Dendritic cell treated with granulocyte-macrophage colony-stimulating factor and Interleukin-4, amounts not matched to agents 40 ng/mL and 50 ng/mL, for 4 days (primary cell): ENCODE measurements around the gene KLF6.
A peak's percentile ranks its signal among the peaks of the same experiment; 100 is the strongest.

Experiments
- H3K27ac Mint-ChIP-seq: one replicate; pipeline ENCODE4 v1.8.0; 2022; ENCODE audit warnings: mild to moderate bottlenecking, mixed read lengths
- H3K27me3 Mint-ChIP-seq: one replicate; pipeline ENCODE4 v1.8.0; 2022; ENCODE audit warnings: mild to moderate bottlenecking, mixed read lengths
- H3K36me3 Mint-ChIP-seq: one replicate; pipeline ENCODE4 v1.8.0; 2022; ENCODE audit warnings: low read depth, mixed read lengths
- H3K4me1 Mint-ChIP-seq: one replicate; pipeline ENCODE4 v1.8.0; 2022; ENCODE audit warnings: low read depth, mixed read lengths
- H3K4me3 Mint-ChIP-seq: one replicate; pipeline ENCODE4 v1.8.0; 2022; ENCODE audit warnings: mild to moderate bottlenecking, moderate library complexity, mixed read lengths
- H3K9me3 Mint-ChIP-seq: one replicate; pipeline ENCODE4 v1.8.0; 2022; ENCODE audit warnings: mixed read lengths
- intact Hi-C: fragments of 100-400 bp; cut with micrococcal nuclease; formaldehyde crosslinking; loops from one replicate; pipeline ENCODE4 v1.15.0; 2022

Gene KLF6

DNA sequence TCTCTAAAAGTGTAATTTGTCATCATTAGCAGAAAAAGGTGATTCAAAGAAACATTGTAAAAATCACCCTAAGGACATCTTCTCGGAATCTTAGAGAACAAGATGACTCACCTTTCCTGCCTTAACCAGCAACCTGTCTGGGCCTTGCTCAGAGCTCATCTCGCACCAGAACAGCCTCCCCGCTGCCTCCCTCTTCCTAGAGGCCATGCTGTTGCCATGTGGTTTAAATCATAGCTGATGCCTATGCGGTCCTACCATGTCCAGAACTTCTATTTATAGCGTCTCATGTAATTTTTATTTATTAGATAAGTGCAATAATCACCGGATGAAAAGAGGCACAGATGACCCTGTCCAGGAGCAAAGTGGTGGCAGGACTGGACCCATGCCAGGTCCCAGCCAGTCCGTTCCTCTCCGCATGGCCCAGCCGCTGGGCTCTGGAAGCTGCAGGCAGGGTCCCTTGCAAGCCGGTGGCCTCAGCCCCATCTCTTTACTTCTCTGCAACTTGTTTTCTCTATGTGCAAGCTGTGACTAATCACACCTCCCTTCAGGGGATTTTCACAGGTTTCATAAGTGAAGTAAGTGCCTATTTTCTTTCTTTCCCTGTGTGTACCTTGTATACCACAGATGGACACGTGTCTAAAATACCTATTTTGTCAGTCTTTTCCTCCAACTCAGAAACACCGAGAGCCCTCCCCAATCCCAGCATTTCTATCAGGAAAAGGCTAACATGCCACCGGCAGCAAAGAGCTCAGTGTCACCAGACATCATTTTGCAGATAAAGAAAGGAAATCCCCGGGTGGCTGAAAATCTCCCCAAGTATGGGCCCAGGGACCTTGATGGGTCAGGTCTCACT is 27.1 kb downstream of the KLF6 start:
- Mint-ChIP-seq H3K27me3 (no peaks in the 10 kb centered on the region), H3K36me3 (no peaks in the 10 kb centered on the region), H3K4me1 (peaks cover 72% of the 10 kb centered on the region), H3K27ac (peak overlapping the region; percentile 93), H3K4me3 (no peak overlapping the region), H3K9me3 (peaks cover 8% of the 10 kb centered on the region)
- intact Hi-C loops: no loop called here

DNA sequence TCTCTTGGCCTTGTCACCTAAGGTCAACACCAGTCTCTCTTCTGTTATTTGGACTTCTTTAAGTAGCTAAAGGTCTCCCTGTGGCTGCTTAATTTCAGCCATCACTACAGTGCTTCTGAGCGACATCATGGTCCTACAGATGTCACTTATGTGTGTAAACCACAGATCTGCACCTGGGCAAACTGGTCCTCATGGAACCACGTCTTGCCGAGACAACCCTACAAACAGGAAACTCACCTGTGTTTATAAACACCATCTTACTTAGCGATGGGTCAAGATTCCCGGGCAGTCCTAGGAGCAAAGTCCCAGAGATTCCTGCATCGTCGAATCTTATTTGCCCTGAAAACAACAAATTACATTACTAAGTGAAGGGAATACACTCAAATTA is 27.8 kb downstream of the KLF6 start:
- intact Hi-C loops: no loop called here
- H3K27ac Mint-ChIP-seq: no peak overlapping the region
- H3K36me3 Mint-ChIP-seq: no peaks in the 10 kb centered on the region
- H3K4me1 Mint-ChIP-seq: peaks cover 65% of the 10 kb centered on the region
- no peak overlapping the region for H3K4me3 Mint-ChIP-seq
- H3K9me3 Mint-ChIP-seq: peaks cover 8% of the 10 kb centered on the region
- H3K27me3 Mint-ChIP-seq: no peaks in the 10 kb centered on the region

DNA sequence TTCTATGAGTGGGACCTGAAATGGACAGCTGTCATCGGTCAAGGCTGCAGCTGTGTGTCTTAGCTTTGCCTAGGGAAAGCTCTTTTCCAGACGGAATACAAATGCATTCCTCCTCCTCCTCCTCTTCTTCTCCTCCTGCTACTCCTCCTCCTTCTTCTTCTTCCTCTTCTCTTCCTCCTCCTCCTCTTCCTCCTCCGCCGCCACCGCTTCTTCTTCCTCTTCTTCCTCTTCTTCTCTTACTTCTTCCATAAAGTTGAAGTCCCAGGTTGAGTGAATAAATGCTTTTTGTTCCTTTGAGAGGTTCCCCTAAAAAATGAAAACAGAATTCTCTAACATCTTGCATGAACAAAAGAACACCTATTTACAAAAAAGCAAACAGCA is 28.7 kb downstream of the KLF6 start:
- H3K4me3 Mint-ChIP-seq: no peak overlapping the region
- H3K9me3 Mint-ChIP-seq: peaks cover 8% of the 10 kb centered on the region
- no peaks in the 10 kb centered on the region for H3K27me3 Mint-ChIP-seq
- peaks cover 57% of the 10 kb centered on the region for H3K4me1 Mint-ChIP-seq
- no peaks in the 10 kb centered on the region for H3K36me3 Mint-ChIP-seq
- intact Hi-C loops: no loop called here
- H3K27ac Mint-ChIP-seq: no peak overlapping the region

DNA sequence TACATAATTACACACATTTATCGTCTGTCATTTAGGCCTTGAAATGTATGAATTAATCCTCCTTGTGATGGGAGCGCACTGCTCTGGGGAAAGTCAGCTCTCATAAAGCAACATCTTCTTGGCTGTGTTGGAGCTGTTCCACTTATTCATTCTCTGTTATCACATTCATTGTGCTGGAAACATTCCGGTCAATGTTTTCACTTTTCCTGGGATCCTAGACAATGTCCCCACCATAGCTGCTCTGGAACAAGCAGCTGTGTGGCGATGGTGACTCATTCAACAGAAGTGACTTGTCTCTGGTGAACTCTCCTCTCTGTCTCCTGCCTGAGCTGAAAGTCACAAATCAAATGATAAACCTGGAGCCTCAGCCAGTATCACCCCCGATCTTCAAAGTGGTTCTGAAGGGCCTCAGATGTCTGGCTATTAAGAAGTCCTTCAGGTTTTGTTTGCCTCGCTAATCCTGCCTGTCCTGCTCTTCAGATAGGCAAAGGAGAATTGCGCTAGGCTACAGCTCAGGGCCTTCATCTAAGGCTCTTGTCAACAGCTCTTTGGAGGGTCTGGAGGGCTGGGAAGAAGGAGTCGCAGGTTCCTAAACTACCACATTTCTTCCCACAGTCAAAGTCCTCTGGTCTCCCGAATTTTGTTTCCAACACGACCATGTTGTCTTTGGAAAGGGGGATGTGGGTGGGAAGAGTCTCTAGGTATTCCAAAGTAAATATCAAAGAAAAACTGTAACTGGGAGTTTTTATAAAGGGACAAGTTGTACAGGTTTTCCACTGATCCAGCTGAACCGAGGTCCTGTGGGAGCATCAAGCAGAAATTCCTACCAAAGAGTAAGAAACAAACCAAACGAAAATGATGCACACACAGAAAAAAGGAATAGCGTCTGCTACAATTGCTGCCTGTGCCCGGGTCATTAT is 29.3 kb downstream of the KLF6 start:
- no peak overlapping the region for H3K4me3 Mint-ChIP-seq
- H3K4me1 Mint-ChIP-seq: peaks cover 55% of the 10 kb centered on the region
- no peaks in the 10 kb centered on the region for H3K27me3 Mint-ChIP-seq
- intact Hi-C loops: no loop called here
- peak overlapping the region; percentile 43 for H3K27ac Mint-ChIP-seq
- H3K36me3 Mint-ChIP-seq: no peaks in the 10 kb centered on the region
- peaks cover 4% of the 10 kb centered on the region for H3K9me3 Mint-ChIP-seq

DNA sequence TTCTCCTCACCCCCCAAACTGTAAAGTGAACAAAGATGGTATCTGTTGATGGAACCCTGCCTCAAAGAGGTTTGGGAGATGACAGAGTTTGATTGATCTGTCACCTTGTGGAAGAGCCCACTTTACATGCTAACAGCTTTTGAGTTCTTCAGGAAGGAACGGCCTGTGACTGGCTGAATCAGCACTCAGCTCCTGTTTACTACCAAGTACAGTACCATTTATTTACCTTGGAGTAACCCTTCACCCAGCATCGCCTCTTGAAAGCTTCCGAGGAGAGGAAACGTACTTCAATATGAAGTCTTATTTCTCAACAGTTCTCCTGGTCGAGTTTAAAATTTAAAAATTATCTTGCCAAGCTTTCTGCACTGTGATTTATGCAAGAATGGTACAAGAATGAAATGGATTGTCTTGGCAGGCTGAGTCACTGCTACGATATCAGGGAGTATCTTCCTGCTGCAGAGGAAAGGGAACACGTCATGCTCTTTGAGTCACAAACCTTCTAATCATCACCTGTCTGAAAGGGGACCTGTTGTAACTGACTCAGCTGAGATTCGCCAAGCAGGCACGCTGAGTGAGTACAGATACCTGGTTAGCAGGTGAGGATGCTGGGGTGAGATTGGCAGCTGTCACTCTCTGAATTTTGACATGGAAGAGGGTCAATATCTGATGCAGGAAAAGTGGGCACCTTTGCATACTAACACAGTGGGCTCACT is 30.1 kb downstream of the KLF6 start:
- intact Hi-C loops: no loop called here
- no peaks in the 10 kb centered on the region for H3K36me3 Mint-ChIP-seq
- H3K4me1 Mint-ChIP-seq: peaks cover 55% of the 10 kb centered on the region
- no peak overlapping the region for H3K4me3 Mint-ChIP-seq
- peak overlapping the region; percentile 43 for H3K27ac Mint-ChIP-seq
- H3K9me3 Mint-ChIP-seq: no peaks in the 10 kb centered on the region
- H3K27me3 Mint-ChIP-seq: no peaks in the 10 kb centered on the region

DNA sequence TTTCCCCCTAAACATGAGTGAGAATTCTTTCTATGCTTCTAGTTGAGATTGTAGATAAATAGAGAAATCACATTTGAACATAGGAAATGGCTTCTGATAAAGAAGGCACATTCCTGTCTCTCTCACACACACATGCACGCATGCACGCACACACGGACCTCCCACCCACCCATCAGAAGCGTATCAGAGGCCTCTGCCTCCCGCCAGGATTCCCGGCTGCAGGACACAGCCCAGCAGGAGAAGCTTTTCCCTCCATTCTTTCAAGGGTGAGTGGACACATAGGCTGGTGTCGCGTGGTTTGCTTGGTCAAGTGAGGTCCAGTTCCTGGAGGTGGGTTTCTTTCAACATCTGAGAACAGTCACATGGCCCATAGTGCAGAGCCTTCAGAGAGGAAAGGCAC is 34.2 kb downstream of the KLF6 start:
- no peak overlapping the region for H3K4me3 Mint-ChIP-seq
- intact Hi-C loops: no loop called here

DNA sequence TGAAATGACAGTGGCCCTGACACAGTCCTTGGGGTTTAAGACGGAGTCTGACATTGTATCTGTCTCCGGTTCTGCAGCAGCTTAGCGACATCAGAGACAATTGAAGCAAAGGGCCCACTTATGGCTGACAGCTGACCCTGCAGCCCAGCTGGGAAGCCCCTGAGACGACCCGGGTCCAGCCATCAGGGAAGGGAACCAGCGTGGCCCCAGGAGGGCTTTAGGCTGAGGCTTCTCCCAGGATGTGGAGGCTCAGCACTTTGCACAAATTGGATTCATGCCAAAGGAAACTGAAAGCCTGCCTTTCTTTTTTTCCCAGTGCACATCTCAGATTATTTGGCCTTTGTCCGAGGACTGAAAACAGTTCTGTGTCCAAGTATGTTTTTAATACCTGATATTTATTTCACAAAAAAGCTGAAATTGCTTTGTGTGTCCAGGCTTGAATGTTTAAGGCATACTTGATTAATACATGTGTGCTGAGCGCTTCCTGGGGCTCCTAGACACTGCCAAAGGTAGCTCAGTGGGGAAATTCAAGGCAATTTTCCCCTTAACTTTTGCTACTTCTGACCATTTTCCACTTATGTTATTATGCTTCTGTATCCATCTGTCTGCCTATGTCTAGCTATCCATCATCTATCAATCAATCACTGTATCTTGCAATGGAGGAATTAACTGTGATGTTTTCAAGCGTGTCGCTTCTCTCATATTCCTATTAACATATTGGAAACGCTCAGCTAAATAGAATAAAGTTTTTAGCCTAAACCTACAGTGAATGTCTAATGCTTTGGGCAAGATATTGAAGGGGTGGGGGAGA is 34.8 kb downstream of the KLF6 start:
- H3K36me3 Mint-ChIP-seq: no peaks in the 10 kb centered on the region
- intact Hi-C loops: no loop called here
- H3K27me3 Mint-ChIP-seq: peaks cover 4% of the 10 kb centered on the region
- H3K9me3 Mint-ChIP-seq: no peaks in the 10 kb centered on the region
- H3K27ac Mint-ChIP-seq: peak overlapping the region; percentile 81
- peak overlapping the region; percentile 52 for H3K4me3 Mint-ChIP-seq
- H3K4me1 Mint-ChIP-seq: peaks cover 38% of the 10 kb centered on the region

More for the DNA sequence above, 34.2 kb downstream of the KLF6 start:
- H3K4me1 Mint-ChIP-seq: peaks cover 39% of the 10 kb centered on the region
- H3K9me3 Mint-ChIP-seq: no peaks in the 10 kb centered on the region
- no peak overlapping the region for H3K27ac Mint-ChIP-seq
- H3K27me3 Mint-ChIP-seq: peaks cover 4% of the 10 kb centered on the region
- no peaks in the 10 kb centered on the region for H3K36me3 Mint-ChIP-seq

DNA sequence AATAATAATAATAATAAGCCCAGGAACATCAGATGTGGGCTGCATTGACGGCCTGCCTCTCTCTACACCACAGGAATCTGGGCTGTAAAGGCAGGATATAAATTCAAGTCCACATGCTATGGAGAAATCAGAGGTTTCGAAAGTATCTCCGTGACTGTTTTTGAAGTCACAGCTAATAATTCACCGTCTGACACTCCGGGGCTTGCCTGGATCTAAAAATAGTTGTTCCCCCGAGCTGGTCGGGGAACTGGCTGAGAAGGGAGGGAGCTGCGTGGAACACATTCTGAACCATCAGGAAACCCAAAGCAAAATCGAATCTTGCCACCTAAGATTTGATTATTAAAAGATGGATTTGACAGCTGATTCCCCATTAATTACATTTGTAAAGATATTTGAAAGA is 35.4 kb downstream of the KLF6 start:
- H3K4me1 Mint-ChIP-seq: peaks cover 33% of the 10 kb centered on the region
- H3K36me3 Mint-ChIP-seq: no peaks in the 10 kb centered on the region
- peak overlapping the region; percentile 52 for H3K4me3 Mint-ChIP-seq
- H3K27ac Mint-ChIP-seq: peak overlapping the region; percentile 81
- H3K27me3 Mint-ChIP-seq: peaks cover 4% of the 10 kb centered on the region
- H3K9me3 Mint-ChIP-seq: no peaks in the 10 kb centered on the region
- intact Hi-C loops: no loop called here

DNA sequence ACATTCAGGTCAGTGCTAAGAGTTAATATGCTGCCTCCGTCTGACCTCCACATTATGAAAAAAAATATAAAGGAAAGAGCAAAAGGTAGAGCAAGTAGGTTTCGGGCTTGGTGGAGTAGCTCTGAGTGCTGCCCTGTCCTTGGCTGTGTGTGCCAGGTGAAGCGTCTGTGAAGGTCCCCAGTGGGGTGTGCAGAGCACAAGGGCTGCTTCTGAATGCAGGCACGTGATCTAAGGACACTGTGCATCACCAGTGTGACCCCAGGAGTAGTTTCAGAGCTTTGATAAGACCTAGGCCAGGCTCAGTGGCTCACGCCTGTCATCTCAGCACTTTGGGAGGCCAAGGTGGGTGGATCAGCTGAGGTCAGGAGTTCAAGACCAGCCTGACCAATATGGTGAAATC is 36.0 kb downstream of the KLF6 start:
- Mint-ChIP-seq H3K4me3 (no peak overlapping the region), H3K27me3 (peaks cover 4% of the 10 kb centered on the region), H3K27ac (peak overlapping the region; percentile 81), H3K4me1 (peaks cover 32% of the 10 kb centered on the region), H3K9me3 (no peaks in the 10 kb centered on the region), H3K36me3 (no peaks in the 10 kb centered on the region)
- intact Hi-C loops: no loop called here

DNA sequence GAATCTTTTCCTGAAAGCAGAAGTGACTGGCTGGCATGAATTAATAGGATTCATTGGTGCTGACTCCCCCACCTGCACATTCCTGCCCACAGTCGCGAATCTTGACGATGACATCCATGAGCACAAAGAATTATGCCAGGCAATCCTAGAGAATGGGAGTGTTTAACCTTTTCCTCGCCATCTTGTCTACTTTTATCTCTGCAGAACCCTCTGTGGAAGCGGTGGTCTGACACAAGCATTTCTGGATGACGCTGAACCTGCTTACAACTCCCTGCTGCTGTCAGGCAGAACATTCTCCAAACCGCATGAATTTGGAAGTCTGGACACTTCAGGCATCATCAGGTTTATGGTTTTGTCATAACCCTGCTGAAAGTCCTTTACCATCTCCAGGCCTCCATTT is 36.5 kb downstream of the KLF6 start:
- peaks cover 4% of the 10 kb centered on the region for H3K27me3 Mint-ChIP-seq
- H3K4me1 Mint-ChIP-seq: peaks cover 32% of the 10 kb centered on the region
- H3K4me3 Mint-ChIP-seq: no peak overlapping the region
- no peaks in the 10 kb centered on the region for H3K36me3 Mint-ChIP-seq
- intact Hi-C loops: no loop called here
- no peaks in the 10 kb centered on the region for H3K9me3 Mint-ChIP-seq
- H3K27ac Mint-ChIP-seq: no peak overlapping the region

DNA sequence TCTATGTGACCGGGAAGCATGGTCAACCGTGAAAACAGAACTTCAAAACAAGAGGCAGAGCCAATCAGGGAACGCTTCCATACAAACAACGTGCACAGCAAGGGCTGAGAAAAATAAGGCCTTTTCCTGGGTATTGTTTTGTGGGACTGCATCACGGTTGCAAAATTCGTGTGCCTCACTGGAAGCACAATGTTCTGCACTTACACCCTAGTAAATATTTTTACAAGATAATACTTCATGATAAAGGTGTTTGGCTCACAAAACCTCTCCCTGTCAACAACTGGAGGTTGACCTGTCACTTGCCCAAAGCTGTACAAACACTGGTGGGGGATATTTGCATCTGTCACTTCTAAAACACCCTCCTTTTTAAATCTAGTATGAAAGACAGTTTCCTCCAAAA is 37.0 kb downstream of the KLF6 start:
- Mint-ChIP-seq H3K36me3 (no peaks in the 10 kb centered on the region), H3K27me3 (peaks cover 4% of the 10 kb centered on the region), H3K4me3 (no peak overlapping the region), H3K27ac (no peak overlapping the region), H3K9me3 (no peaks in the 10 kb centered on the region), H3K4me1 (peaks cover 32% of the 10 kb centered on the region)
- intact Hi-C loops: no loop called here

DNA sequence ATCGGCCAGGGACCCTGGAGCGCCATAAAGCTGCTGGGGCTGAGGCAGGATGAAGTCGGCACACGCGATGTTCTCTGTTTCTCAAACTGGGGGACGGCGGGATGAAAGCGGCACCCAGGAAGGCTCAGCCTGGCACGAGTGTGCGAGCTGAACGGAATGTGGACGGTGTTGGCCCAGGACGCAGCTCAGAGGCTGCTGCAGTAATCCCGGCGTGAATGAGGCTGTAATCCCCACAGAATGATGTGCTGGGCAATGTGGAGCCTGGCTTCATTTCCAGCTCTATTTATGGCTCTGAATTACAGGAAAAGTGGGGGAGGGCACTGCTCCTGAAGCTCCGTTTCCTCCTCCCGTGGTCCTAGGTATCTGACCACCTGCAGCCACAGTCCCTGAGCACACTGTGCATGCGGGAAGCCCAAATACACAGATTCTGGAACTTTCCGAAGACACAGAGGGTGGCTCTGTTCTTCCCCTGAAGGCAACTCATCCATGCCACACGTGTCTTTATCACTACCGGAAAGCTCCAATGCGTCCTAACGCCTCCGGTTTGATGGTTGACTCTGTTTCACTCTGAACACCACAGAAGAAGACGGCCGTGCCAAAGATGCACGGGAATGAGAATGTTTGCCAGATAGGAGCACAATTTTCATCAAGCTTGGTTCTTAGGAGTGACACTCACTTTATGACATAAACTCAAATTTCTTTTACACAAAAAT is 37.6 kb downstream of the KLF6 start:
- H3K36me3 Mint-ChIP-seq: no peaks in the 10 kb centered on the region
- H3K9me3 Mint-ChIP-seq: no peaks in the 10 kb centered on the region
- H3K27ac Mint-ChIP-seq: no peak overlapping the region

DNA sequence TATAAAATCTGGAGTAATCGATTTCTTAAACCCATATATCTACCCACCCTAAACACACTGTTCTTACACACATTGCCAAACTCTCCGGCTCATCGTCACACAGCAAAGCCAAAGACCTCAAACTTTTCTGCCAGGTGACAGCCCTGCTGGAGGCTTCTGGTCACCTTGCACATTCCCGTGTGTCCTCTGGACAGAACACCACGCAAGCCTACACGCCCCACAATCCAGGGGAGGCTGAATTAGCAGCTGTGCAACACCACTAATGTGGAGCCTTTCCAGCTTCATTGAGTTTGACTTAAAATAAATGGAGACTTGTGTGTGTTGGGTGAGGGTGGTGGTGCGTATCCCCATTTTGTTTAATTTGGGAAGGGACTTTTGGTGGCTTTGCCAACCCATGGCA is 38.4 kb downstream of the KLF6 start:
- Mint-ChIP-seq H3K9me3 (no peaks in the 10 kb centered on the region), H3K4me3 (no peak overlapping the region), H3K27me3 (peaks cover 4% of the 10 kb centered on the region), H3K4me1 (peaks cover 35% of the 10 kb centered on the region), H3K36me3 (no peaks in the 10 kb centered on the region), H3K27ac (no peak overlapping the region)
- intact Hi-C loops: no loop called here

More for the DNA sequence above, 37.6 kb downstream of the KLF6 start:
- intact Hi-C loops: no loop called here
- Mint-ChIP-seq H3K4me1 (peaks cover 32% of the 10 kb centered on the region), H3K4me3 (no peak overlapping the region), H3K27me3 (peaks cover 4% of the 10 kb centered on the region)
